LHCN-M2 (cell line): ENCODE data around the gene FBXW2. TPM values are rescaled to one million over a fixed set of nuclear protein-coding genes. Genes with fewer than 3 reads are reported as not detected.
A peak's percentile ranks its signal among the peaks of the same experiment; 100 is the strongest.

Source experiments
- DNase-seq: peaks from one replicate; pipeline ENCODE4 v3.0.0-alpha.2; 2012; ENCODE audit warnings: low read depth
- total RNA-seq: library from RNA; depleted of rRNA; stranded (reverse); fragments of >200 nt; gene quantifications from 2 replicates; pipeline ENCODE4 v1.2.3, GENCODE V29; 2014

FBXW2 gene
- total RNA-seq, 1 experiment from 2014 or later, result 22.2 TPM

- DNase-seq, result no peak
Observed at GRCh38 chr9:120745278-120745677, 47.9 kb downstream of the FBXW2 start.

- peak; percentile 51 for DNase-seq
Observed at GRCh38 chr9:120742951-120743416, 50.2 kb downstream of the FBXW2 start.

- no peak for DNase-seq
Observed at GRCh38 chr9:120741701-120742100, 51.5 kb downstream of the FBXW2 start.

- no peak for DNase-seq
Observed at GRCh38 chr9:120741191-120741590, 52.0 kb downstream of the FBXW2 start.

GRCh38 chr9:120740132-120740531, 53.1 kb downstream of the FBXW2 start:
- no peak for DNase-seq

GRCh38 chr9:120737416-120738165, 55.6 kb downstream of the FBXW2 start:
- DNase-seq, result no peak

- no peak for DNase-seq
Observed at GRCh38 chr9:120736881-120737280, 56.3 kb downstream of the FBXW2 start.

GRCh38 chr9:120735415-120736126, 57.6 kb downstream of the FBXW2 start:
- DNase-seq, result no peak

- no peak for DNase-seq
Observed at GRCh38 chr9:120734607-120735410, 58.4 kb downstream of the FBXW2 start.

GRCh38 chr9:120733190-120733589, 60.0 kb downstream of the FBXW2 start:
- DNase-seq, result no peak

- peak; percentile 96 for DNase-seq
Observed at GRCh38 chr9:120730654-120731514, 62.3 kb downstream of the FBXW2 start.

GRCh38 chr9:120729791-120730241, 63.4 kb downstream of the FBXW2 start:
- DNase-seq, result peak; percentile 45

GRCh38 chr9:120726484-120726883, 66.7 kb downstream of the FBXW2 start:
- DNase-seq, result no peak

- no peak for DNase-seq
Observed at GRCh38 chr9:120725907-120726306, 67.3 kb downstream of the FBXW2 start.

GRCh38 chr9:120724757-120725400, 68.3 kb downstream of the FBXW2 start:
- DNase-seq, result no peak

GRCh38 chr9:120723565-120723964, 69.7 kb downstream of the FBXW2 start:
- DNase-seq, result peak; percentile 43

- no peak for DNase-seq
Observed at GRCh38 chr9:120720404-120720803, 72.8 kb downstream of the FBXW2 start.

- DNase-seq, result no peak
Observed at GRCh38 chr9:120718316-120718715, 74.9 kb downstream of the FBXW2 start.

GRCh38 chr9:120717176-120717575, 76.0 kb downstream of the FBXW2 start:
- no peak for DNase-seq

- DNase-seq, result no peak
Observed at GRCh38 chr9:120716483-120716882, 76.7 kb downstream of the FBXW2 start.
